ENCODE results near the gene BMP6.
"Not testable (repeated sequence)": the region's sequence is repeated elsewhere in the genome, so short reads cannot be mapped to it uniquely, and the experiment has no call there.

The BMP6 gene

GRCh38 chr6:7894262-7895124 lies 168.6 kb downstream of the BMP6 start:
- Histone ChIP-seq H3K4me3 (ENCODE audit: low read length) (no peak overlapping the region), H3K4me1 (ENCODE audit: insufficient read depth, low read length) (no peaks in the 10 kb centered on the region), H3K36me3 (ENCODE audit: insufficient read depth, low read depth, low read length) (peaks cover 100% of the 10 kb centered on the region), H3K27ac (ENCODE audit: low read length) (no peak overlapping the region), H3K27me3 (ENCODE audit: insufficient read depth, low read length) (no peaks in the 10 kb centered on the region), H3K9me3 (ENCODE audit: insufficient read depth, low read depth, low read length) (no peaks in the 10 kb centered on the region), H3K9ac (ENCODE audit: low read depth, low read length) (no peak overlapping the region)

DNA sequence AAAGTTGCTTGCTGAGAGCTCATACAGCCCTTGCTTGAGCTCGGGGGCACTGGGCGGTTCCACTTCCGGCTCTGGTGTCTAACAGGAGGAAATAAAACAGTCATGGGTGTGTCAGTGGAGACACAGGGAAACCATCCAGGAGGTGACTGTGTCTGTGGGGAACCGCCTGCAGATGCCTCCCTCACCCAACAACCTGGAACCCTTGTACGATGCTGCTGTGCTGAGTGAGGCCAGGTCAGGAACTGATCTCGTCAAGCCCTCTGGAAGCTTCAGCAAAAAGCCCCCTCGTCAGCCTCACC lies 169.2 kb downstream of the BMP6 start:
- Histone ChIP-seq H3K9ac (ENCODE audit: low read depth, low read length) (no peak overlapping the region), H3K4me3 (ENCODE audit: low read length) (no peak overlapping the region), H3K9me3 (ENCODE audit: insufficient read depth, low read depth, low read length) (no peaks in the 10 kb centered on the region), H3K27me3 (ENCODE audit: insufficient read depth, low read length) (no peaks in the 10 kb centered on the region), H3K27ac (ENCODE audit: low read length) (no peak overlapping the region), H3K36me3 (ENCODE audit: insufficient read depth, low read depth, low read length) (peaks cover 100% of the 10 kb centered on the region), H3K4me1 (ENCODE audit: insufficient read depth, low read length) (no peaks in the 10 kb centered on the region)

DNA sequence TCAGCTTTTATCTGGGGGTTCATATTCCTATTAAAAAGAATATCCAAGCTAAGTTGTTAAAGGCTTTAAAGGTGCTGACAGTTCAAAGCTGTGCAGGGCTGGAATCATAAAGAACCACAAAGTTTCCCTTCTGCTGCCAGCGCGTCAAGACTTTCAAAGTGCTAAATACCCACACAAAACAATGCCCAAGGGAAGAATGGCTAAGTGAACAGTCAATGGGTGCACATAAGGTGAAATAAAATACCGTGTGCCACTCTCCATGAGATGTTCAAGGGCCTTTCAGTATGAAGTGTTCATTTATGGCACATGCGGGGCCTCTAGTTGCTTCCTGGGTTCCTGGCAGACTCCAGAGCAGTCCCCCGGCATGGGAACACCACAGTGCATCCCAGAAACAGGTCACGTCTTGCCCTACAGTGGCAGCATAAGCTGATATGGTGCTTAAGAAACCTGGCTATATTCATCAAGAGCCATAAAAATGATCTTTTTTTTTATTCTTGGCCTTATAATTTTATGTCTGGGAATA lies 170.6 kb downstream of the BMP6 start:
- no peak overlapping the region for H3K4me3 ChIP-seq (ENCODE audit: low read length)
- peaks cover 100% of the 10 kb centered on the region for H3K36me3 ChIP-seq (ENCODE audit: insufficient read depth, low read depth, low read length)
- H3K27me3 ChIP-seq (ENCODE audit: insufficient read depth, low read length) = no peaks in the 10 kb centered on the region
- H3K9me3 ChIP-seq (ENCODE audit: insufficient read depth, low read depth, low read length) = no peaks in the 10 kb centered on the region
- H3K27ac ChIP-seq (ENCODE audit: low read length) = no peak overlapping the region
- H3K9ac ChIP-seq (ENCODE audit: low read depth, low read length) = no peak overlapping the region
- no peaks in the 10 kb centered on the region for H3K4me1 ChIP-seq (ENCODE audit: insufficient read depth, low read length)

DNA sequence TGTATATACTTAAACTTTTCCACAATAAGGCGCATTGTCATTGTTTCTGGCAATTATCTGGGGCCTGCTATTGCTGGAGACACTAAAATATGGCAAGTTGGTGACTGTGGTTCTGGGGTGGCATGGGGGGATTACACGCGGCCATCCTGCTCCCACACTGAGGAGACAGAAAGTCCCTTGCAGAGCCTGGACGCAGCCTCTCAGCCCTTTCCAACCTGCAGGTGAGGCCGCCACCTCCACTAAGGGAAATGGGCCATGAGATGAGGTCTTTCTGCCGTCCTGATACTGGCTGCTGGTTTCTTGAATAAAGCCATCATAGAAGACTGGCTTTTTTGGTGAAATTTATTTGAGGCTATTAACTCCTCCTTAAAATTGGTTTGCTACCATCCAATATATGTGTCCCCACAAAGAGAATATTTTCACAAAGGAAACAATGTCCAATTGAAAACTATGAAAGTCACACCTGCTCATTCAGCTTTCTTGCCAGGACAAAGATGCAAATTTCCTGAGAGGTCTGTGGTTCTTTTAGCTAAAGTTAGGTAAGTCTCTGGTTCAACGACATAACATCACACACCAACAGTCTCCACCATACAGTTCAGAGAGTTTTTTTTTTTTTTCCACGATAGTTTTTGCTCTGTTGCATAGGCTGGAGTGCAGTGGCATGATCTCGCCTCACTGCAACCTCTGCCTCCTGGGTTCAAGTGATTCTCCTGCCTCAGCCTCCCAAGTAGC lies 171.7 kb downstream of the BMP6 start:
- Histone ChIP-seq H3K27me3 (ENCODE audit: insufficient read depth, low read length) (no peaks in the 10 kb centered on the region), H3K36me3 (ENCODE audit: insufficient read depth, low read depth, low read length) (peaks cover 100% of the 10 kb centered on the region), H3K27ac (ENCODE audit: low read length) (no peak overlapping the region), H3K4me1 (ENCODE audit: insufficient read depth, low read length) (no peaks in the 10 kb centered on the region), H3K4me3 (ENCODE audit: low read length) (no peak overlapping the region), H3K9me3 (ENCODE audit: insufficient read depth, low read depth, low read length) (no peaks in the 10 kb centered on the region), H3K9ac (ENCODE audit: low read depth, low read length) (no peak overlapping the region)

- H3K27me3 ChIP-seq (ENCODE audit: insufficient read depth, low read length); H3K9me3 ChIP-seq (ENCODE audit: insufficient read depth, low read depth, low read length); H3K4me3 ChIP-seq (ENCODE audit: low read length); H3K4me1 ChIP-seq (ENCODE audit: insufficient read depth, low read length); H3K9ac ChIP-seq (ENCODE audit: low read depth, low read length); H3K27ac ChIP-seq (ENCODE audit: low read length): not testable (repeated sequence)
- peaks cover 100% of the 10 kb centered on the region for H3K36me3 ChIP-seq (ENCODE audit: insufficient read depth, low read depth, low read length)
Observed at GRCh38 chr6:7898193-7898586, 172.3 kb downstream of the BMP6 start.

- Histone ChIP-seq H3K4me3 (ENCODE audit: low read length) (no peak overlapping the region), H3K27me3 (ENCODE audit: insufficient read depth, low read length) (no peaks in the 10 kb centered on the region), H3K27ac (ENCODE audit: low read length) (no peak overlapping the region), H3K4me1 (ENCODE audit: insufficient read depth, low read length) (no peaks in the 10 kb centered on the region), H3K36me3 (ENCODE audit: insufficient read depth, low read depth, low read length) (peaks cover 100% of the 10 kb centered on the region), H3K9me3 (ENCODE audit: insufficient read depth, low read depth, low read length) (no peaks in the 10 kb centered on the region), H3K9ac (ENCODE audit: low read depth, low read length) (no peak overlapping the region)
Observed at GRCh38 chr6:7899101-7899888, 173.4 kb downstream of the BMP6 start.

GRCh38 chr6:7899889-7900213 lies 174.0 kb downstream of the BMP6 start:
- peaks cover 100% of the 10 kb centered on the region for H3K36me3 ChIP-seq (ENCODE audit: insufficient read depth, low read depth, low read length)
- no peaks in the 10 kb centered on the region for H3K4me1 ChIP-seq (ENCODE audit: insufficient read depth, low read length)
- no peak overlapping the region for H3K27ac ChIP-seq (ENCODE audit: low read length)
- no peak overlapping the region for H3K9ac ChIP-seq (ENCODE audit: low read depth, low read length)
- H3K4me3 ChIP-seq (ENCODE audit: low read length) = no peak overlapping the region
- H3K9me3 ChIP-seq (ENCODE audit: insufficient read depth, low read depth, low read length) = no peaks in the 10 kb centered on the region
- H3K27me3 ChIP-seq (ENCODE audit: insufficient read depth, low read length) = no peaks in the 10 kb centered on the region

DNA sequence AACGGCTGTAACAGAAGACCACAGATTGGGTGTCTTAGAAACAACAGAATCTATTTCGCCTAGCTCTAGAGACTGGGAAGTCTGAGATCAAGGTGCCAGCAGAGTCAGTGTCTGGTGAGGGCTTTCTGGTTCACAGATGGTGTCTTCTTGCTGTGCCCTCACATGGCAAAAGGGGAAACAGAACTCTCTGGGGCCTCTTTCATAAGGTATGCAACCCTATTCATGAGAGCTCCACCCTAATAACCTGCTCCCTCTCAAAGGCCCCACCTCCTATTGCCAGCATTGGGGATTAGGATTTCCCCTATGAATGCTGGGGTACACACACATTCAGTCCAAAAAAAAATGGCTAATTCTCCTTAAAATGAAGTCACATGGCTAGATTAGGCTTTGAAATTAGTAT lies 174.7 kb downstream of the BMP6 start:
- no peaks in the 10 kb centered on the region for H3K27me3 ChIP-seq (ENCODE audit: insufficient read depth, low read length)
- H3K9me3 ChIP-seq (ENCODE audit: insufficient read depth, low read depth, low read length) = no peaks in the 10 kb centered on the region
- peaks cover 94% of the 10 kb centered on the region for H3K36me3 ChIP-seq (ENCODE audit: insufficient read depth, low read depth, low read length)
- H3K27ac ChIP-seq (ENCODE audit: low read length) = no peak overlapping the region
- H3K9ac ChIP-seq (ENCODE audit: low read depth, low read length) = no peak overlapping the region
- no peaks in the 10 kb centered on the region for H3K4me1 ChIP-seq (ENCODE audit: insufficient read depth, low read length)
- no peak overlapping the region for H3K4me3 ChIP-seq (ENCODE audit: low read length)

GRCh38 chr6:7901056-7901455 lies 175.2 kb downstream of the BMP6 start:
- Histone ChIP-seq H3K36me3 (ENCODE audit: insufficient read depth, low read depth, low read length) (peaks cover 90% of the 10 kb centered on the region), H3K27me3 (ENCODE audit: insufficient read depth, low read length) (no peaks in the 10 kb centered on the region), H3K9ac (ENCODE audit: low read depth, low read length) (no peak overlapping the region), H3K4me3 (ENCODE audit: low read length) (no peak overlapping the region), H3K4me1 (ENCODE audit: insufficient read depth, low read length) (no peaks in the 10 kb centered on the region), H3K27ac (ENCODE audit: low read length) (no peak overlapping the region), H3K9me3 (ENCODE audit: insufficient read depth, low read depth, low read length) (no peaks in the 10 kb centered on the region)

DNA sequence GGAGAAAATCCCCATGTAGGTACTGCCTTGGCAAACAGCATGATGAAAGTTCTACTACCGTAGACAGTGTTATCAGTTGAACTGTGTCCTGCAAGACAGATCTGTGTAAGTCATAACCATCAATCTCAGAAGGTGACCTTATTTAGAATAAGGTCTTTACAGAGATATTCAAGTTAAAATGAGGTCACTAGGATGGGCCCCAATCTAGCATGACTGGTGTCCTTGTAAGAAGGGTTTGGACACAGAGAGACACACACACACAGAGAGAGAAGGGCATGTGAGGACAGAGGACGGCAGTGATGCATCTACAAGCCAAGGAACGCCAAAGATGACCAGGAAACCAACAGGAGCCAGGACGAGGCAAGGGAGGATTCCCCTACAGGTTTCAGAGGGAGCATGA lies 175.9 kb downstream of the BMP6 start:
- H3K9me3 ChIP-seq (ENCODE audit: insufficient read depth, low read depth, low read length) = no peaks in the 10 kb centered on the region

GRCh38 chr6:7902221-7902620 lies 176.3 kb downstream of the BMP6 start:
- no peak overlapping the region for H3K27ac ChIP-seq (ENCODE audit: low read length)
- no peaks in the 10 kb centered on the region for H3K4me1 ChIP-seq (ENCODE audit: insufficient read depth, low read length)
- H3K4me3 ChIP-seq (ENCODE audit: low read length) = no peak overlapping the region
- H3K9me3 ChIP-seq (ENCODE audit: insufficient read depth, low read depth, low read length) = no peaks in the 10 kb centered on the region
- no peaks in the 10 kb centered on the region for H3K27me3 ChIP-seq (ENCODE audit: insufficient read depth, low read length)
- H3K9ac ChIP-seq (ENCODE audit: low read depth, low read length) = no peak overlapping the region
- H3K36me3 ChIP-seq (ENCODE audit: insufficient read depth, low read depth, low read length) = peaks cover 78% of the 10 kb centered on the region

More for the DNA sequence above, 175.9 kb downstream of the BMP6 start:
- no peaks in the 10 kb centered on the region for H3K27me3 ChIP-seq (ENCODE audit: insufficient read depth, low read length)
- no peak overlapping the region for H3K4me3 ChIP-seq (ENCODE audit: low read length)
- H3K36me3 ChIP-seq (ENCODE audit: insufficient read depth, low read depth, low read length) = peaks cover 82% of the 10 kb centered on the region
- no peak overlapping the region for H3K27ac ChIP-seq (ENCODE audit: low read length)
- H3K4me1 ChIP-seq (ENCODE audit: insufficient read depth, low read length) = no peaks in the 10 kb centered on the region
- no peak overlapping the region for H3K9ac ChIP-seq (ENCODE audit: low read depth, low read length)

Data from iPS-20b (cell line).